WTC11 (cell line): ENCODE results near the gene SEMA3D.

Source experiments
- CBFB ChIP-seq: sonication (generic); formaldehyde crosslinking; IDR thresholded peaks from 2 replicates; pipeline ENCODE4 v1.8.1; 2022; ENCODE audit warnings: mild to moderate bottlenecking, low read depth, missing genetic modification reagents
- CTCF ChIP-seq: fragments of 200-600 bp; IDR thresholded peaks from 2 replicates; pipeline ENCODE4 v1.8.0; 2022; ENCODE audit warnings: antibody characterized with exemption
- ETV6 ChIP-seq: sonication (generic); formaldehyde crosslinking; IDR thresholded peaks from 2 replicates; pipeline ENCODE4 v1.8.1; 2022; ENCODE audit warnings: mild to moderate bottlenecking, missing genetic modification reagents
- TF ChIP-seq, protein P1 (sequence below): sonication (generic); formaldehyde crosslinking; IDR thresholded peaks from 2 replicates; pipeline ENCODE4 v1.8.0; 2022; ENCODE audit warnings: mild to moderate bottlenecking, missing genetic modification reagents

GRCh38 chr7:85097844-85098243 lies 89.0 kb downstream of the SEMA3D start:
- TF ChIP-seq, protein P1, sequence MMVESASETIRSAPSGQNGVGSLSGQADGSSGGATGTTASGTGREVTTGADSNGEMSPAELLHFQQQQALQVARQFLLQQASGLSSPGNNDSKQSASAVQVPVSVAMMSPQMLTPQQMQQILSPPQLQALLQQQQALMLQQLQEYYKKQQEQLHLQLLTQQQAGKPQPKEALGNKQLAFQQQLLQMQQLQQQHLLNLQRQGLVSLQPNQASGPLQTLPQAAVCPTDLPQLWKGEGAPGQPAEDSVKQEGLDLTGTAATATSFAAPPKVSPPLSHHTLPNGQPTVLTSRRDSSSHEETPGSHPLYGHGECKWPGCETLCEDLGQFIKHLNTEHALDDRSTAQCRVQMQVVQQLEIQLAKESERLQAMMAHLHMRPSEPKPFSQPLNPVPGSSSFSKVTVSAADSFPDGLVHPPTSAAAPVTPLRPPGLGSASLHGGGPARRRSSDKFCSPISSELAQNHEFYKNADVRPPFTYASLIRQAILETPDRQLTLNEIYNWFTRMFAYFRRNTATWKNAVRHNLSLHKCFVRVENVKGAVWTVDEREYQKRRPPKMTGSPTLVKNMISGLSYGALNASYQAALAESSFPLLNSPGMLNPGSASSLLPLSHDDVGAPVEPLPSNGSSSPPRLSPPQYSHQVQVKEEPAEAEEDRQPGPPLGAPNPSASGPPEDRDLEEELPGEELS (CRISPR knock-in tag): no peak
- no peak for TF ChIP-seq ETV6 (CRISPR knock-in tag)
- TF ChIP-seq CTCF: no peak
- no peak for TF ChIP-seq CBFB (CRISPR knock-in tag)
